ENCODE data around the gene PRKCA.

DNA sequence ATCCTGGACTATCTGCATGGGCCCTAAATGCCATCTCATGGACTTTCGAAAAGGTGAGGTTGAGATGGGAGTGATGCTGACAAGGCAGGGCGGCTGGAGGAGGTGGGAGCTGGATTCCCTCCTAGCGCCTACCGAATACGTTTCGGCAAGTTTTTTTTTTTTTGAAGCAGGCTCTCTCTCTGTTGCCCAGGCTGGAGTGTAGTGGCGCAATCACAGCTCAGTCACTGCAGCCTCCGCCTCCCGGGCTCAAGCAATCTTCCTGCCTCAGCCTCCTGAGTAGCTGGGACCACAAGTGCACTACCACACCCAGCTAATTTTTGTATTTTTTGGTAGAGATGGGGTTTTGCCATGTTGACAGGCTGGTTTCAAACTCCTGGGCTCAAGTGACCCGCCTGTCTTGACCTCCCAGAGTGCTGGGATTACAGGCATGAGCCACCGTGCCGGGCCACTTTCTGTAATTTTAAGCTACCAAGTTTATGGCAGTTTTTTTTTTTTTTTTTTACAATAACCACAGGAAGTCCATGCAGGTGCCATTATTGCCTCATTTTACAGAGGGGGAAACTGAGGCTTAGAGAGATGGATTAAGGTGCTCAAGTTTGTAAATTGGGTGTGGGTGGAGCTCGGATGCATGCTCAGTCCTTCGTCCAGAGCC lies 246.4 kb downstream of the PRKCA start:
- no peak for TF ChIP-seq GATA2 (IDR thresholded peaks at IDR 0.05; ENCODE audit: low read depth, low read length)
- no peak for TF ChIP-seq GATA3 (IDR thresholded peaks at IDR 0.05; ENCODE audit: low read depth, low read length)

Data from SH-SY5Y (cell line).